Cardiac fibroblast (primary cell): Measurements from ENCODE around the gene PDE8A.
A peak's percentile ranks its signal among the peaks of the same experiment; 100 is the strongest.

ENCODE experiments used
- DNase-seq, 2 donors: peaks; one replicate each; pipeline versions ENCODE4 v3.0.0 to v3.0.0-alpha.2; 2010; ENCODE audit warnings: low read depth in 2 of 2
- H3K4me3 ChIP-seq, 2 donors: replicated peaks in 1 of 2; 1 replicate in 1 of 2; 2 replicates in 1 of 2; pipeline ENCODE4 v1.5.1; 2011; ENCODE audit warnings: low read depth in 2 of 2, low read length in 2 of 2, mild to moderate bottlenecking in 2 of 2, moderate library complexity in 1 of 2
- CTCF ChIP-seq: IDR thresholded peaks from one replicate; pipeline ENCODE4 v1.5.1; 2011; ENCODE audit warnings: low read depth, mild to moderate bottlenecking, low read length, inconsistent platforms

Gene PDE8A

GRCh38 chr15:84960391-84961113 is 21.1 kb upstream of the PDE8A start:
- TF ChIP-seq CTCF, result no peak
- H3K4me3 ChIP-seq, result no peak overlapping the region
- no peak for DNase-seq

GRCh38 chr15:84961114-84961452 is 20.6 kb upstream of the PDE8A start:
- peak; percentile 62 to 68 for DNase-seq
- no peak for TF ChIP-seq CTCF
- H3K4me3 ChIP-seq, result no peak overlapping the region

- no peak overlapping the region for H3K4me3 ChIP-seq
- DNase-seq, result no peak
- TF ChIP-seq CTCF, result no peak
These were observed 19.9 kb upstream of the PDE8A start for GRCh38 chr15:84961707-84962106.

GRCh38 chr15:84962955-84963354 is 18.7 kb upstream of the PDE8A start:
- DNase-seq, result no peak
- TF ChIP-seq CTCF, result no peak
- H3K4me3 ChIP-seq, result no peak overlapping the region

GRCh38 chr15:84967380-84967779 is 14.3 kb upstream of the PDE8A start:
- TF ChIP-seq CTCF, result no peak
- no peak overlapping the region for H3K4me3 ChIP-seq
- no peak for DNase-seq

- H3K4me3 ChIP-seq, result no peak overlapping the region
- DNase-seq, result no peak
- no peak for TF ChIP-seq CTCF
These were observed 13.4 kb upstream of the PDE8A start for GRCh38 chr15:84968301-84968700.

- no peak for DNase-seq
- TF ChIP-seq CTCF, result no peak
- no peak overlapping the region for H3K4me3 ChIP-seq
These were observed 12.4 kb upstream of the PDE8A start for GRCh38 chr15:84969257-84969656.
